GM23248 (cell line): Measurements from ENCODE around the gene WSCD1.

ENCODE experiments used
- EZH2 ChIP-seq: fragments of 200-600 bp; sonication (generic); IDR thresholded peaks from 2 replicates; pipeline ENCODE4 v1.6.1; 2018; ENCODE audit warnings: antibody characterized with exemption, mild to moderate bottlenecking; ENCODE audit not compliant: insufficient read depth, poor library complexity, severe bottlenecking
- EZH2phosphoT487 ChIP-seq: fragments of 200-600 bp; sonication (generic); IDR thresholded peaks from 2 replicates; pipeline ENCODE4 v1.6.1; 2018; ENCODE audit warnings: antibody characterized with exemption, moderate library complexity, mild to moderate bottlenecking, low read depth; ENCODE audit not compliant: insufficient read depth

GRCh38 chr17:6109536-6109935, 39.4 kb downstream of the WSCD1 start:
- TF ChIP-seq EZH2 (no peak), EZH2phosphoT487 (no peak)
